Measurements from ENCODE around the gene PTPN4. TPM values are rescaled to one million over a fixed set of nuclear protein-coding genes. Genes with fewer than 3 reads are reported as not detected.

PTPN4 gene
- total and polyA plus RNA-seq, 2 donors (not counting 3 experiments of a cell fraction or from before 2014, with no cell fraction given): 6.8 to 29.6 TPM

GRCh38 chr2:119943058-119943457, 183.3 kb downstream of the PTPN4 start:
- no peaks in the 10 kb centered on the region for H3K27me3 ChIP-seq (ENCODE audit: control insufficient read depth in 2 of 2, insufficient read depth in 2 of 2, low read length in 2 of 2)
- H3K9me1 ChIP-seq (replicated peaks; ENCODE audit: control insufficient read depth, extremely low read depth, insufficient read depth, low read length): peaks cover 2% of the 10 kb centered on the region
- no peak overlapping the region for H2AFZ ChIP-seq (ENCODE audit: low read depth, low read length)
- DNase-seq (ENCODE audit: low read depth, low spot score): no peak
- H3K9ac ChIP-seq (replicated peaks; ENCODE audit: extremely low read depth, insufficient read depth, low read length): no peak overlapping the region
- no peak overlapping the region for H3K27ac ChIP-seq (ENCODE audit: insufficient read depth, low read depth, low read length)
- H3K36me3 ChIP-seq (ENCODE audit: control insufficient read depth in 2 of 2, extremely low read depth in 1 of 2, insufficient read depth in 2 of 2, low read length in 2 of 2): no peaks in the 10 kb centered on the region
- TF ChIP-seq MYC (IDR thresholded peaks at IDR 0.05; ENCODE audit: low read depth, low read length): no peak
- CTCF ChIA-PET: interaction anchor here (0.8 to 1.8 kb wide), 5 partner anchors 9 to 188 kb away, joined by 3 to 7 read pairs (median 3); no protein-coding TSS in a partner anchor
- H3K4me3 ChIP-seq (replicated peaks in 1 of 3; ENCODE audit: insufficient read depth in 1 of 3, low read depth in 1 of 3, low read length in 3 of 3): no peak overlapping the region
- no peak overlapping the region for H3K4me2 ChIP-seq (ENCODE audit: insufficient read depth, low read length)
- POLR2A ChIA-PET: no interaction called here
- H3K4me1 ChIP-seq (ENCODE audit: control insufficient read depth, extremely low read depth, insufficient read depth, low read length): no peaks in the 10 kb centered on the region
- dilution Hi-C loops (cut with MboI; ENCODE audit: extremely low pct_ligation_motif_present, low sequenced_read_pairs) (no loop called here), intact Hi-C loops (cut with micrococcal nuclease) (no loop called here)
- FAIRE-seq: no peak
- H3K9me3 ChIP-seq (replicated peaks; ENCODE audit: control insufficient read depth, insufficient read depth, low read length): no peaks in the 10 kb centered on the region
- H3K79me2 ChIP-seq (ENCODE audit: control insufficient read depth, insufficient read depth, low read length): no peaks in the 10 kb centered on the region
- no TSS peak for BruUV-seq (replicated peaks)
- H4K20me1 ChIP-seq (replicated peaks; ENCODE audit: control insufficient read depth, extremely low read depth, insufficient read depth, low read length): no peaks in the 10 kb centered on the region

GRCh38 chr2:119947535-119947934, 187.8 kb downstream of the PTPN4 start:
- Histone ChIP-seq H3K9me1 (replicated peaks; ENCODE audit: control insufficient read depth, extremely low read depth, insufficient read depth, low read length) (peaks cover 2% of the 10 kb centered on the region), H3K27me3 (ENCODE audit: control insufficient read depth in 2 of 2, insufficient read depth in 2 of 2, low read length in 2 of 2) (no peaks in the 10 kb centered on the region), H3K4me1 (ENCODE audit: control insufficient read depth, extremely low read depth, insufficient read depth, low read length) (no peaks in the 10 kb centered on the region), H2AFZ (ENCODE audit: low read depth, low read length) (no peak overlapping the region), H3K79me2 (ENCODE audit: control insufficient read depth, insufficient read depth, low read length) (no peaks in the 10 kb centered on the region), H3K4me2 (ENCODE audit: insufficient read depth, low read length) (no peak overlapping the region), H3K27ac (ENCODE audit: insufficient read depth, low read depth, low read length) (no peak overlapping the region), H3K9ac (replicated peaks; ENCODE audit: extremely low read depth, insufficient read depth, low read length) (no peak overlapping the region), H3K36me3 (ENCODE audit: control insufficient read depth in 2 of 2, extremely low read depth in 1 of 2, insufficient read depth in 2 of 2, low read length in 2 of 2) (no peaks in the 10 kb centered on the region), H3K9me3 (replicated peaks; ENCODE audit: control insufficient read depth, insufficient read depth, low read length) (no peaks in the 10 kb centered on the region), H3K4me3 (replicated peaks in 1 of 3; ENCODE audit: insufficient read depth in 1 of 3, low read depth in 1 of 3, low read length in 3 of 3) (no peak overlapping the region), H4K20me1 (replicated peaks; ENCODE audit: control insufficient read depth, extremely low read depth, insufficient read depth, low read length) (no peaks in the 10 kb centered on the region)
- DNase-seq (ENCODE audit: low read depth, low spot score): no peak
- no peak for FAIRE-seq
- intact Hi-C loops (cut with micrococcal nuclease): no loop called here
- no peak for TF ChIP-seq POLR2AphosphoS5 (IDR thresholded peaks at IDR 0.05; ENCODE audit: insufficient read depth, low read depth, low read length)
- no peak for TF ChIP-seq GATA2 (IDR thresholded peaks at IDR 0.05; ENCODE audit: insufficient read depth, insufficient read length, low read depth, low read length)
- no peak for TF ChIP-seq MAX (IDR thresholded peaks at IDR 0.05; ENCODE audit: insufficient read depth, insufficient read length)
- TF ChIP-seq MYC (IDR thresholded peaks at IDR 0.05; ENCODE audit: low read depth, low read length): no peak
- no peak for TF ChIP-seq POLR2A (IDR thresholded peaks at IDR 0.05; ENCODE audit: low read depth, low read length)
- TF ChIP-seq CTCF (IDR thresholded peaks at IDR 0.05; ENCODE audit: extremely low read depth in 1 of 2, insufficient read depth in 1 of 2, low read depth in 1 of 2, low read length in 2 of 2): no peak
- TF ChIP-seq JUN (IDR thresholded peaks at IDR 0.05; ENCODE audit: borderline replicate concordance, insufficient read depth, insufficient read length, low read depth): no peak
- no peak for TF ChIP-seq EZH2 (IDR thresholded peaks at IDR 0.05; ENCODE audit: borderline replicate concordance, low read depth, low read length, severe bottlenecking)
- TF ChIP-seq FOS (IDR thresholded peaks at IDR 0.05; ENCODE audit: borderline replicate concordance, insufficient read depth, low read length): no peak
- ChIA-PET POLR2A (no interaction called here), CTCF (interaction anchor here (1.4 kb wide), 1 partner anchor 11 kb away, joined by 3 read pairs; no protein-coding TSS in a partner anchor)
- dilution Hi-C loops (cut with MboI; ENCODE audit: extremely low pct_ligation_motif_present, low sequenced_read_pairs): no loop called here
- no TSS peak for BruUV-seq (replicated peaks)
